Glomerular endothelial cell (primary cell): ENCODE measurements around the gene MAP1B. TPM values are rescaled to one million over a fixed set of nuclear protein-coding genes. Genes with fewer than 3 reads are reported as not detected.

Experiments
- DNase-seq: peaks from one replicate; pipeline ENCODE4 v3.0.0-alpha.2; 2011; ENCODE audit warnings: low read depth, low spot score; ENCODE audit errors: extremely low read depth
- total RNA-seq: library from RNA; depleted of rRNA; stranded (reverse); fragments of >200 nt; gene quantifications from 2 replicates; pipeline ENCODE4 v1.2.3, GENCODE V29; 2015

Gene MAP1B
- total RNA-seq, 1 donor from 2014 or later, result 401 TPM

- DNase-seq, result no peak
Measured at GRCh38 chr5:72093824-72094223, 13.5 kb upstream of the MAP1B start.

- no peak for DNase-seq
Measured at GRCh38 chr5:72096602-72097188, 10.6 kb upstream of the MAP1B start.

GRCh38 chr5:72101828-72102227, 5.4 kb upstream of the MAP1B start:
- DNase-seq, result no peak

- DNase-seq, result no peak
Measured at GRCh38 chr5:72106817-72107130, 501 bp upstream of the MAP1B start.

GRCh38 chr5:72107901-72108201, 576 bp downstream of the MAP1B start:
- no peak for DNase-seq

GRCh38 chr5:72108202-72109061, 1.2 kb downstream of the MAP1B start:
- no peak for DNase-seq

GRCh38 chr5:72109062-72109411, 1.8 kb downstream of the MAP1B start:
- DNase-seq, result no peak

- no peak for DNase-seq
Measured at GRCh38 chr5:72109625-72110024, 2.4 kb downstream of the MAP1B start.

- no peak for DNase-seq
Measured at GRCh38 chr5:72110394-72111013, 3.2 kb downstream of the MAP1B start.

- DNase-seq, result no peak
Measured at GRCh38 chr5:72112389-72112788, 5.1 kb downstream of the MAP1B start.

GRCh38 chr5:72114629-72115028, 7.4 kb downstream of the MAP1B start:
- DNase-seq, result no peak

GRCh38 chr5:72115296-72115695, 8.0 kb downstream of the MAP1B start:
- no peak for DNase-seq

GRCh38 chr5:72117307-72117706, 10.0 kb downstream of the MAP1B start:
- no peak for DNase-seq

- no peak for DNase-seq
Measured at GRCh38 chr5:72121052-72121779, 13.9 kb downstream of the MAP1B start.

GRCh38 chr5:72121780-72122445, 14.6 kb downstream of the MAP1B start:
- no peak for DNase-seq

GRCh38 chr5:72122602-72123001, 15.3 kb downstream of the MAP1B start:
- no peak for DNase-seq

- DNase-seq, result no peak
Measured at GRCh38 chr5:72123764-72124376, 16.6 kb downstream of the MAP1B start.

GRCh38 chr5:72125271-72125940, 18.1 kb downstream of the MAP1B start:
- DNase-seq, result no peak

- DNase-seq, result no peak
Measured at GRCh38 chr5:72125941-72126620, 18.8 kb downstream of the MAP1B start.

GRCh38 chr5:72126796-72127195, 19.5 kb downstream of the MAP1B start:
- DNase-seq, result no peak
